ENCODE data around the gene CDH13.

DNA sequence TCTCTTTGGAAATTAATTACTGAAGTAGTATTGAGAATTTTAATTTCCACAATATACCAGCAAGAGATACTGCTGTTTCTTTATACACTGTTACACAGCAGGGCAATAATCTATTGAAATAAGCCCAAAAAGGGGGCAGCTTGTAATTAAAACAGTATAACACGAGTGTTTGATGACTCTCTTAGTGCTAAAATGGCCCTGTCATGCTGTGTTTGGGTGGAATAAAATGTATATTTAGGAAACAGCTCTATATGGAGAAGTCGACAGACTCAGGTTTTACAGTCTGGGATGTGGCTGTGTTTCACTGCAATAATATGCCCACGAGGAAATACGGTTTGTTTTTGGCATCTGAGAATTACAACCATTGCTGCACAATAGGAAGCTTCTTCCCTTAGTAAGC lies 643.3 kb downstream of the CDH13 start:
- TF ChIP-seq REST (IDR thresholded peaks at IDR 0.05; ENCODE audit: insufficient read depth in 1 of 2, low read depth in 2 of 2, low read length in 2 of 2) (no peak), SIN3A (IDR thresholded peaks at IDR 0.05; ENCODE audit: borderline replicate concordance, insufficient read depth, low read length) (no peak), TAF1 (IDR thresholded peaks at IDR 0.05; ENCODE audit: borderline replicate concordance, insufficient read depth, low read length) (no peak), POLR2AphosphoS5 (IDR thresholded peaks at IDR 0.05; ENCODE audit: low read depth, low read length) (no peak)
